Naive thymus-derived CD8-positive, alpha-beta T cell (primary cell): ENCODE measurements around the gene STYXL2. TPM values are rescaled to one million over a fixed set of nuclear protein-coding genes. Genes with fewer than 3 reads are reported as not detected.

Experiments used
- ATAC-seq, 2 donors: fragments of 150-1000 bp; cut with Tn5 transposase in 1 of 2; sonication (Bioruptor Pico), chemical (Tn5 transposase) in 1 of 2; 1 replicate in 1 of 2; 2 replicates in 1 of 2; pipeline ENCODE4 v1.10.0; 2021; ENCODE audit warnings: mild to moderate bottlenecking in 2 of 2, moderate library complexity in 2 of 2
- POLR2A ChIA-PET: fragments of 350-600 bp; sonication (Branson Sonifier 250); formaldehyde crosslinking; loops from one replicate; lab custom pipeline; 2021; ENCODE audit warnings: antibody characterized with exemption; lab: Charles Lee
- DNase-seq, 10 donors: peaks; one replicate each; pipeline versions ENCODE4 v3.0.0 to v3.0.0-alpha.2; 2020 to 2022
- H3K27ac Mint-ChIP-seq, 10 donors: one replicate each; pipeline ENCODE4 v1.8.0; 2020 to 2022; ENCODE audit warnings: mild to moderate bottlenecking in 10 of 10, mixed read lengths in 10 of 10, moderate library complexity in 4 of 10, inconsistent platforms in 1 of 10
- H3K27me3 Mint-ChIP-seq, 5 donors: one replicate each; pipeline ENCODE4 v1.8.0; 2021 to 2022; ENCODE audit warnings: mixed read lengths in 5 of 5
- H3K36me3 Mint-ChIP-seq, 3 donors: one replicate each; pipeline ENCODE4 v1.8.0; 2020 to 2022; ENCODE audit warnings: mixed read lengths in 3 of 3, mild to moderate bottlenecking in 2 of 3, inconsistent platforms in 1 of 3
- H3K4me1 Mint-ChIP-seq, 4 donors: one replicate each; pipeline ENCODE4 v1.8.0; 2021 to 2022; ENCODE audit warnings: mixed read lengths in 4 of 4
- H3K4me3 Mint-ChIP-seq, 10 donors: one replicate each; pipeline ENCODE4 v1.8.0; 2020 to 2022; ENCODE audit warnings: mild to moderate bottlenecking in 10 of 10, mixed read lengths in 10 of 10, moderate library complexity in 6 of 10, inconsistent platforms in 1 of 10
- H3K9me3 Mint-ChIP-seq, 9 donors: one replicate each; pipeline ENCODE4 v1.8.0; 2020 to 2022; ENCODE audit warnings: mixed read lengths in 9 of 9, mild to moderate bottlenecking in 3 of 9, inconsistent platforms in 1 of 9, moderate library complexity in 1 of 9
- polyA plus RNA-seq, 3 donors: library from polyadenylated mRNA; unstranded; fragments of 300-500 nt; fragmentation: Illumina TruSeq; gene quantifications; one replicate each; pipeline ENCODE4 v1.2.3, GENCODE V29; 2021
- total RNA-seq, 8 experiments: library from RNA in 2 of 8; stranded (reverse) in 2 of 8; gene quantifications; one replicate each; pipeline ENCODE4 v1.2.3 and lab custom pipeline; 2021 to 2026

The STYXL2 gene
- total and polyA plus RNA-seq, 5 experiments from 2014 or later = not detected

DNA sequence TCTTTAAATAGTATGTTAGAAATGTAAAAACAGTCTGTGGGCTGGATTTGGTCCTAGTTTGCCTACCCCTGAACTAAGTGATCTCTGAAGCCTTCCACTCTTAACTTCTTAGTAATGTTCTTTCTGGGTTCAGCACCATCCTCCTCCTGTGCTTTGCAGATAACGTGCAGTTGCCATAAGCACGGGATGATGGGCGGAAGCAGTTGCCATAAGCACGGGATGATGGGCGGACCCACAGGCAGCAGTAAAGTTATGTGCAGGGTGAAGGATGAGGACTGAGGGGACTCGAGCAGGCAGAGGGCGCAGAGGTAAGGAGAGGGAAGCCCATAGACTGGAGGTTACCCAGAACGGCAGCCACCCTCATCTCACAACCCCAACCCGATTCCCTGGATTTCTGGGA lies 29.3 kb upstream of the STYXL2 start:
- Mint-ChIP-seq H3K4me3 (no peak overlapping the region), H3K36me3 (no peaks in the 10 kb centered on the region), H3K4me1 (peaks cover 0 to 5% (median under 1%) of the 10 kb centered on the region in 4 donors), H3K9me3 (no peaks in the 10 kb centered on the region), H3K27ac (no peak overlapping the region), H3K27me3 (no peaks in the 10 kb centered on the region)
- POLR2A ChIA-PET = no interaction called here
- no peak for DNase-seq
- ATAC-seq = no peak

DNA sequence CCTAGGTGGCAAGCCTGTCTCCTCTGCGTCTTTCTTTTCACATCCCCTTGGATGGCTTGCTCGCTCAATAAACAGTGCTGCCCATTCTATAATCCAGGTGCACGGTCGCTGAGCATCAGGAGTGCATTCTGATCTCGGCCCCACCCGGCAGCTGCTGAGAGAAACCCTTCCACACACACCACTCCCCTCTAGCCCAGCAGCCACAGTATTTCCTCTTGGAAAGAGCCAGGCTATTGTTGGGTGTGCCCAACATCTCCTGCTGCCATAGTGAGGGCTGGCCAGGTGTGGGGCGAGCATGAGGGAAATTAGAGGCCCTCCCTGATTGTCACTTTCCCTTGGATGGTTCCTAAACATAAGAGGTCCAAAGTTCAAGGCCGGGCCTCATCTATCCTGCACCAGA lies 28.4 kb upstream of the STYXL2 start:
- ATAC-seq (no peak), DNase-seq (no peak)
- H3K36me3 Mint-ChIP-seq = no peaks in the 10 kb centered on the region
- H3K27ac Mint-ChIP-seq = no peak overlapping the region
- H3K4me1 Mint-ChIP-seq = peaks cover 0 to 5% (median under 1%) of the 10 kb centered on the region in 4 donors
- H3K4me3 Mint-ChIP-seq = no peak overlapping the region
- H3K27me3 Mint-ChIP-seq = no peaks in the 10 kb centered on the region
- no peaks in the 10 kb centered on the region for H3K9me3 Mint-ChIP-seq
- POLR2A ChIA-PET = interaction anchor here (2.1 kb wide), 1 partner anchor 157 kb away, joined by 6 read pairs; no protein-coding TSS in a partner anchor

DNA sequence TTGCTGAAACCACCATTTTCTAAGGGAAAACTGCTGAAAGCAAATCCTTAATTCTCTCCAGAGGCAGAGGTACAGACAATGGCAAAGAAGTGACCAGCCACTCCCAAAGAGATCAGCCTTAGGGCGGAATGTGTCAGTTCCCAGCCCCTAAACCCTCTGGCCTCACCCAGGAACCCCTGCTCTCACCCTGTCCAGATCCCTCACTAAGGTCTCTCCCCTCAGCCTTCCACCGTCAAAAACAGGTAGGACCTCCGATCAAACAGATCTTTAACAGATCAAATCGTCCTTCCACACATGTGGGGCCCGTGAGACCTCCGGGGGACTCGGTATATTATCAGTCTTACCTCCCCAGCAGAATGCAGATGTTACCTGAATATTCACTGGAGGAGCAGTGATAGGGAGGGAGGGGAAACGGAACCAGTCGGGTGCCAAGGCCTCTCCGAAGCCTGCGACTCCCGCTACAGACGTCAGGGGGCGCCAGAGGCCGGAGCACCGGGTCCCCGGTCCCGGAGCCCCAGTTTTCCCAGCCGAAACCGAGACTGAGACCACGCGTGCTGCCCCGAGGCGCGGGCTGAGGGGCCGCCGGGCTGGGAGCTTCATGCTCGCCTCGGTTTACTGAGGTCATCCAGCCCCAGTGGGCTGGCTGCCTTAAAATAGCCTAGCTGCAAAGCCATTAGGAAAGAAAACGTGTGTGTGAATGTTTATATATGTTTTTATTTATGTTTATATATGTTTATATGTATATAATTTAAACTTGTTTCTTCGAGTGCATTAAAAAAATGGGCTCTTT lies 27.3 kb upstream of the STYXL2 start:
- Mint-ChIP-seq H3K9me3 (no peaks in the 10 kb centered on the region), H3K4me1 (peaks cover 0 to 5% (median under 1%) of the 10 kb centered on the region in 4 donors), H3K27ac (no peak overlapping the region), H3K36me3 (no peaks in the 10 kb centered on the region), H3K4me3 (peak overlapping the region in 5 of 10 donors; percentile 31 to 67 (median 50)), H3K27me3 (no peaks in the 10 kb centered on the region)
- peak; percentile 62 to 85 (median 79) for DNase-seq
- ATAC-seq = peak; percentile 89 to 98
- POLR2A ChIA-PET = interaction anchor here (0.6 to 2.1 kb wide), 2 partner anchors 156 to 168 kb away, joined by 3 to 6 read pairs; no protein-coding TSS in a partner anchor

DNA sequence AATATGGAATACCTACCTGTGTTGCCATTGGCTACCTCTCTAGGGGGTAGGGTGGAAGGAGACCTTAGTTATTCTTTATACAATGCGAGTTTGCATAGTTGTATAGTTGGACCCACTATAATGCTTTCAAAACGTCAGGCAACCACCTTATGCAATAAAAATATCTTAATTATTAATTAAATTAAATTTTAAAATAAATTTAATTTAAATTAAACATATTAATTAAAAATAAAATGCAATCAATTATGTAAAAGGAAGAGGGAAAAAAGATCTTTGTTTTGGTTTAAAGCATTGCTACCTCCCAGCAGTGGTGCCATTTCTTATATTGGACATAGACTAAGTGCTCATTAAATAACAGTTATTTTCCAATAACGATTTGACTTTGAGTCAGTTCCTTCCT lies 26.0 kb upstream of the STYXL2 start:
- ATAC-seq (no peak), DNase-seq (no peak)
- POLR2A ChIA-PET = interaction anchor here (0.6 kb wide), 1 partner anchor 121 kb away, joined by 6 read pairs; no protein-coding TSS in a partner anchor
- Mint-ChIP-seq H3K9me3 (no peaks in the 10 kb centered on the region), H3K27me3 (no peaks in the 10 kb centered on the region), H3K4me3 (no peak overlapping the region), H3K36me3 (no peaks in the 10 kb centered on the region), H3K27ac (no peak overlapping the region), H3K4me1 (peaks cover 0 to 5% (median under 1%) of the 10 kb centered on the region in 4 donors)

DNA sequence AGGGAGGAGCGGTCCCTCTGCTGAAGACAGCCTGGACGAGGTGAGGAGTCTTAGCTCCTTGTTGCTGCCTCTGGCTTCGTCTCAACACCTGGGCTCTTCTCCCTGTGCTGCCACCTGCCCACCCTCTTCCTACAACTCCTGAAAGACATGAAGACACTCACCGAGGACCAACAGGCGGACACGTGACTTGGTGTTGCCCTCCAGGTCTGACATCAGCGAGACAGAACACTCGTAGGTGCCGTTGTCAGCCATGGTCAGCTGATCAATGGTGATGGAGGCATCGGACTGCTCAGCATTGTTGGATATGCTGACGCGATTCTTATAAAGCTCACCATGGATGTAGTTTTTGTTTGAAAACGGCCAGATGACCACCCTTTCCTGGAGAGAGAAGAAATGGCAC lies 25.1 kb upstream of the STYXL2 start:
- Mint-ChIP-seq H3K27me3 (no peaks in the 10 kb centered on the region), H3K4me3 (no peak overlapping the region), H3K36me3 (no peaks in the 10 kb centered on the region), H3K4me1 (peaks cover 0 to 5% (median under 1%) of the 10 kb centered on the region in 4 donors), H3K27ac (peak overlapping the region in 2 of 10 donors; percentile 10 to 40), H3K9me3 (no peaks in the 10 kb centered on the region)
- POLR2A ChIA-PET = interaction anchor here (0.5 kb wide), 1 partner anchor 52 kb away, joined by 4 read pairs; no protein-coding TSS in a partner anchor
- ATAC-seq = no peak
- DNase-seq = no peak

DNA sequence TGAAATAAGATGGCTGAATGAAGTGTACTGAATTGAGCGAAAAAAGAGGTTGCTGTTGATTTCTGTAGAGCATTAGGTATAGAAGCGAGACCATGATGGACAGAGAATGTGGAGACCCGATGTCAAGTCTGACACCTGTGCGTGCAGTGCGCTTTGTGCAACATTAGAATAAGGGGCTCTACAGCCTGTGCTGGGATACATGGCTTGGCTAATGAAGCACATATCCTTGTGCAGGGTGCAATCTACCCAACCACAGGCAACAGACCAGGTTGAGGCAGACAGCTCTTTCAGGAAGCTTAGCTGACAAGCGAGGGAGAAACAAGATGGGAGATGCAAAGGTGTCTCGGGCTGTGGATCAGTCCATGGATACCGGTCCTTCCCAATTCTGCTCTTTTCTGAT lies 22.6 kb upstream of the STYXL2 start:
- Mint-ChIP-seq H3K4me3 (no peak overlapping the region), H3K4me1 (peaks cover 13 to 18% (median 14%) of the 10 kb centered on the region in 4 donors), H3K36me3 (no peaks in the 10 kb centered on the region), H3K9me3 (no peaks in the 10 kb centered on the region), H3K27me3 (no peaks in the 10 kb centered on the region), H3K27ac (peak overlapping the region in 4 of 10 donors; percentile 1 to 14 (median 10))
- DNase-seq (no peak), ATAC-seq (no peak)
- POLR2A ChIA-PET = no interaction called here

DNA sequence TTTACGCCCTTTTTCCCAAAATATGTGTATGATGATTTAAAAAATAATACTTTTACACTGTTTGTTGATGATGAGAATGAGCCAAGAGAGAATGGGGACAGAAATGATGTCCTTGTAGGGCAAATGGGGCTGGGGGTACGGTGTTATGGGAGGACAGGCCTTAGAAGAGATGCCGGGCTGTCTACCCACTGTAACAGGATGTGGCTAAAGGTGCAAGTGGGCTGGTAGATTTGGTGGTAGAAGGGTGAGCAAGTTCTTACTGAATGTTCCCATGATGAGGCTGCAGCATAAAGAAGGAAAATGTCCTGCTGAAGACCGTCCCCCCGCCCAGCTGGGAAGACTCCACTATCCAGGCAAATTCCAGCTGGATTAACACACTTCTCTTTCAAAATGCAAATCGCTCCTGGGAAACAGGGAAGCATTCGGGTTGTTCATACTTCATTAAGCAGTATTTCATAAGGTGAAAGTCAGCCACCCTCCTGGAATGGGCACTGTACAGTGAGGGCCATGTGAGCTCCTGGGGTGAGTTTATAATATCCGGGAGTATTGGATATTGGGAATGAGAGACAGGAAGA lies 17.7 kb upstream of the STYXL2 start:
- DNase-seq = no peak
- Mint-ChIP-seq H3K27ac (peak overlapping the region in 6 of 10 donors; percentile 24 to 71 (median 42)), H3K36me3 (peaks cover 0 to 6% (median 0%) of the 10 kb centered on the region in 3 donors), H3K27me3 (peaks cover 0 to 13% (median 0%) of the 10 kb centered on the region in 5 donors), H3K9me3 (no peaks in the 10 kb centered on the region), H3K4me3 (peak overlapping the region in 5 of 10 donors; percentile 5 to 58 (median 28)), H3K4me1 (peaks cover 16 to 31% (median 21%) of the 10 kb centered on the region in 4 donors)
- POLR2A ChIA-PET = interaction anchor here (1.0 kb wide), 1 partner anchor 144 kb away, joined by 3 read pairs; the partner anchor contains the start of gene POU2F1
- no peak for ATAC-seq

DNA sequence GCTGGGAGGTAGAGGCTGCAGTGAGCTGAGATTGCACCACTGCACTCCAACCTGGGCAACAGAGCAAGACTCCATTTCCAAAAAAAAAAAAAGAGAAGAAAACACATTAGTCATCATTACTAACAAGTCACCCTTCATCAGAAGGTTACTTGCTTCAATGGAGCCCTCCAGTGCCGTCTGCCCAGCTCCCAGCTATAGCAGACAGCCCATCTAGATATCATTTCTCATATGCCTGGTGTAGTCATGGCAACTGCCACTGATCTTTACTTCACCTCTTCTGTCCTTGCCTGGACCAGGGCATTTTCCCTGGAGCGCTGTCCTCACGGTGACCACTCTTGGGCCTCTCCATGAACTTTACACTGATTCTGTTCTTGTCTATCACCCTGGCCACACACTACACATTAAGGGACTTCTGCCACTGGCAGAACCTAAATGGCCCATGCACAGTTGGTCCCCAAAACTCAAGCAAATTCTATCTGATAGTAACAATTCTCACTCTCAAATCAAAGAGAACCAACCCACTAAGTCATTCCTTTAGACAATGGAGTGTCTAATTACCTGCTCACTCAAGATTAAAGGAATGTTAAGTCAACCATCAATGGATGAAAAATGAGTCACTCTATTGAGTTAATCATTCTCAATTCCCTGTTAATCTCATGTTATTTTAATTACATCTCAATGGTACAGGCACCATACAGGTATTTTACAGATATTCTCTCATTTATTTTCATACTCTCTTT lies 16.6 kb upstream of the STYXL2 start:
- peaks cover 0 to 7% (median 5%) of the 10 kb centered on the region in 3 donors for H3K36me3 Mint-ChIP-seq
- peaks cover 16 to 31% (median 22%) of the 10 kb centered on the region in 4 donors for H3K4me1 Mint-ChIP-seq
- H3K9me3 Mint-ChIP-seq = no peaks in the 10 kb centered on the region
- H3K27me3 Mint-ChIP-seq = peaks cover 0 to 14% (median 2%) of the 10 kb centered on the region in 5 donors
- H3K4me3 Mint-ChIP-seq = peak overlapping the region in 2 of 10 donors; percentile 12 to 30
- ATAC-seq (no peak), DNase-seq (no peak)
- POLR2A ChIA-PET = no interaction called here
- H3K27ac Mint-ChIP-seq = peak overlapping the region in 3 of 10 donors; percentile 24 to 43 (median 38)

DNA sequence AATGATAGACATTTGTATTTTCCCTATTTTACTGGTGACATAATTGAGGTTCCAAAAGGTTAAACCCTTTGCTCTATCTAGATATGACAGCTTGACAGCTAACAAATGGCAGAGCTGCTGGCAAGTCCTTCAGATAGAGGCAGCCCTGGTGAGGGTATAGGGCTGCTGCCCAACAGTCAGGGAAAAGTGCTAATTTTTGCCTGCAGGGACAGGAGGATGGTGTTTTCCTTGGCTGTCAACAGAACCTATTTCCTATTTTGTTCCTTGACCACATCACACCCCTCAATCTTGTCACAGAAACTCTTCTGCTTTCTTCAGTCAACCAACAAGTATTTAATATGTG lies 16.0 kb upstream of the STYXL2 start:
- H3K27me3 Mint-ChIP-seq = peaks cover 0 to 14% (median 4%) of the 10 kb centered on the region in 5 donors
- POLR2A ChIA-PET = no interaction called here
- H3K36me3 Mint-ChIP-seq = peaks cover 0 to 7% (median 5%) of the 10 kb centered on the region in 3 donors
- no peaks in the 10 kb centered on the region for H3K9me3 Mint-ChIP-seq
- DNase-seq (no peak), ATAC-seq (no peak)
- peaks cover 16 to 31% (median 22%) of the 10 kb centered on the region in 4 donors for H3K4me1 Mint-ChIP-seq
- peak overlapping the region in 1 of 10 donors; percentile 23 for H3K27ac Mint-ChIP-seq
- H3K4me3 Mint-ChIP-seq = no peak overlapping the region

DNA sequence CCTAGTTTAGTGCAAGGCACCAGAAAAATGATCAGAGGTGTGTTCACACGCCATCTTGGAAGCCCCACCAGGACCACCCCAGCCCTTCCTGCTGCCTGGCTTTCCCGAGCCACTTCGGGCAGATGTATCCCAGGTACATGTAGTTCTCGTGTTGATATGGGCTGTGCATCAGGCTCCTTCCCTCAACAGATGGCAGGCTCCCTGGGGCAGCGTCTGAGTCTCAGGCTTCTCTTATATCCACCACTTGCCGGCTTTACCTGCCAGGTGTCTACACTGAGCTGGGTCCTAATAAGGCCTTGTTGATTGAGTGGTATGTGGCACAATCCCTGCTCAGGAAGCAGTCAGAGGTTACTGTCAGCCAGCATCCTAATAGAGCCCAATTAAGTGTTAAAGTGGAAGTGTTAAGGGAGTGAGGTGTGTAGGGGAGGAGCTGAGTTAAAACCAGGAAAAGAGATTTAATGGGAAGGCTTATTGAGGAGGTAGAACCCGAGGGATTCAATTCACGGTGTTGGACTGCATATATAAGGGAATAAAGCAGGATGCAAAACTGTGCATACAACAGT lies 12.2 kb upstream of the STYXL2 start:
- Mint-ChIP-seq H3K4me1 (peaks cover under 1 to 10% (median 8%) of the 10 kb centered on the region in 4 donors), H3K27me3 (peaks cover 0 to 14% (median 4%) of the 10 kb centered on the region in 5 donors), H3K27ac (peak overlapping the region in 1 of 10 donors; percentile 14), H3K4me3 (no peak overlapping the region), H3K36me3 (peaks cover 0 to 7% (median 5%) of the 10 kb centered on the region in 3 donors), H3K9me3 (no peaks in the 10 kb centered on the region)
- ATAC-seq (no peak), DNase-seq (no peak)
- POLR2A ChIA-PET = interaction anchor here (1.1 kb wide), 1 partner anchor 9 kb away, joined by 3 read pairs; the partner anchor contains the start of gene GPA33

DNA sequence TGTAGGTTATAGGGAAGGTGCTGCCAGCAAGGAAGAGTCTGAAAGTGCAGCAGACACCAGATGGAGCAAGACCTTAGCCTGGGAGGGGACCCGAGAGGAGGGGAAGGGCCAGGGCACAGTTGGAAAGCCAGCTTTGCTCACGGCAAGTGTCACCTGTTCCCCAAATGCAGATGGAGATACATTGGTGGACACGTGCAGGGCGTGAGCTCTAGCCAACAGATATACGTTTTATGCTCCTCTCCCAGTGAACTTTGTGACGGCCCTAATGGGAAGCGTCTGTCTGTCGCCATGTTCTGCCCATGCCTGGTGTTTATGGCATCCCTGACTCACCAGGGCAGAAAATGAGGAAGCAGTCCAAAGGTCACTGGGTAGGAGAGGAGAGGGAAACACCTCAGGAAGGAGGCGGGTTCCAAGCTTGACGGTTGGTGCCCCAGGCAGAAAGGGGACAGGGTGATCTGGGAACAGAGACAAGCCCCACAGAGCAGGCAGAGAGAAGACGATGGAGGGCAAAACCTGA lies 11.3 kb upstream of the STYXL2 start:
- DNase-seq (no peak), ATAC-seq (no peak)
- no peak overlapping the region for H3K27ac Mint-ChIP-seq
- H3K4me1 Mint-ChIP-seq = peaks cover 0 to 6% (median 4%) of the 10 kb centered on the region in 4 donors
- H3K27me3 Mint-ChIP-seq = peaks cover 0 to 14% (median 4%) of the 10 kb centered on the region in 5 donors
- no peaks in the 10 kb centered on the region for H3K9me3 Mint-ChIP-seq
- no peak overlapping the region for H3K4me3 Mint-ChIP-seq
- POLR2A ChIA-PET = interaction anchor here (1.1 kb wide), 1 partner anchor 8 kb away, joined by 3 read pairs; the partner anchor contains the start of gene GPA33
- H3K36me3 Mint-ChIP-seq = peaks cover 0 to 7% (median 5%) of the 10 kb centered on the region in 3 donors
